Neural progenitor cell (in vitro differentiated cells): ENCODE data around the gene GPR26. TPM values are rescaled to one million over a fixed set of nuclear protein-coding genes. Genes with fewer than 3 reads are reported as not detected.

ENCODE experiments used
- DNase-seq: peaks from one replicate; pipeline ENCODE4 v3.0.0-alpha.2; 2016; ENCODE audit warnings: low spot score
- H2AFZ ChIP-seq: fragments of 200-600 bp; sonication (generic); replicated peaks from 2 replicates; pipeline ENCODE4 v1.6.1; 2016; ENCODE audit warnings: antibody characterized with exemption
- H3F3A ChIP-seq: fragments of 200-600 bp; sonication (generic); 2 replicates; pipeline ENCODE4 v1.6.1; 2016; ENCODE audit warnings: antibody characterized with exemption, low read depth
- H3K27ac ChIP-seq: fragments of 200-600 bp; sonication (generic); 2 replicates; pipeline ENCODE4 v1.5.1; 2016; ENCODE audit warnings: mild to moderate bottlenecking
- H3K27me3 ChIP-seq: fragments of 200-600 bp; sonication (generic); 2 replicates; pipeline ENCODE4 v1.6.1; 2016; ENCODE audit warnings: mild to moderate bottlenecking, moderate library complexity
- H3K36me3 ChIP-seq: fragments of 200-600 bp; sonication (generic); 2 replicates; pipeline ENCODE4 v1.5.1; 2016
- H3K4me1 ChIP-seq: fragments of 200-600 bp; sonication (generic); 2 replicates; pipeline ENCODE4 v1.6.1; 2016; ENCODE audit warnings: mixed run types
- H3K4me2 ChIP-seq: fragments of 200-600 bp; sonication (generic); 2 replicates; pipeline ENCODE4 v1.6.1; 2016
- H3K4me3 ChIP-seq: fragments of 200-600 bp; sonication (generic); 2 replicates; pipeline ENCODE4 v1.5.1; 2016
- H3K79me2 ChIP-seq: fragments of 200-600 bp; sonication (generic); 2 replicates; pipeline ENCODE4 v1.6.1; 2016; ENCODE audit warnings: low read depth
- H3K9ac ChIP-seq: fragments of 200-600 bp; sonication (generic); 2 replicates; pipeline ENCODE4 v1.6.1; 2016
- H3K9me3 ChIP-seq: fragments of 200-600 bp; sonication (generic); 2 replicates; pipeline ENCODE4 v1.5.1; 2016; ENCODE audit warnings: low read depth
- H4K20me1 ChIP-seq: fragments of 200-600 bp; sonication (generic); 2 replicates; pipeline ENCODE4 v1.6.1; 2016; ENCODE audit warnings: low read depth
- H3K27ac Mint-ChIP-seq: 3 replicates; pipeline ENCODE4 v1.8.0; 2021; ENCODE audit warnings: mixed read lengths
- H3K27me3 Mint-ChIP-seq: 2 replicates; pipeline ENCODE4 v1.8.0; 2022; ENCODE audit warnings: low read depth, mild to moderate bottlenecking, inconsistent platforms, moderate library complexity, mixed read lengths; ENCODE audit not compliant: insufficient read depth
- H3K36me3 Mint-ChIP-seq: 3 replicates; pipeline ENCODE4 v1.8.0; 2021; ENCODE audit warnings: mixed read lengths
- H3K4me1 Mint-ChIP-seq: 3 replicates; pipeline ENCODE4 v1.8.0; 2021; ENCODE audit warnings: mixed read lengths
- H3K4me3 Mint-ChIP-seq: 3 replicates; pipeline ENCODE4 v1.8.0; 2021; ENCODE audit warnings: mild to moderate bottlenecking, moderate library complexity, mixed read lengths
- H3K9me3 Mint-ChIP-seq: 3 replicates; pipeline ENCODE4 v1.8.0; 2020; ENCODE audit warnings: mixed read lengths
- CTCF ChIP-seq: fragments of 200-600 bp; sonication (generic); IDR thresholded peaks from 2 replicates; pipeline ENCODE4 v1.5.1; 2017; ENCODE audit warnings: antibody characterized with exemption, mild to moderate bottlenecking
- EZH2 ChIP-seq: fragments of 200-600 bp; sonication (generic); IDR thresholded peaks from 2 replicates; pipeline ENCODE4 v1.6.1; 2017; ENCODE audit warnings: antibody characterized with exemption, mild to moderate bottlenecking, moderate library complexity
- EZH2phosphoT487 ChIP-seq: fragments of 200-600 bp; sonication (generic); IDR thresholded peaks from 2 replicates; pipeline ENCODE4 v1.6.1; 2017; ENCODE audit warnings: antibody characterized with exemption
- total RNA-seq: library from RNA; depleted of rRNA; stranded (reverse); fragments of >200 nt; gene quantifications from 2 replicates; pipeline ENCODE4 v1.2.3, GENCODE V29; 2015; ENCODE audit warnings: low replicate concordance

Gene GPR26
- total RNA-seq, 1 donor from 2014 or later, result not detected

- no peak overlapping the region for H3K27ac ChIP-seq
- TF ChIP-seq EZH2phosphoT487, result no peak
- no peak for TF ChIP-seq EZH2
- no peak for TF ChIP-seq CTCF
- no peaks in the 10 kb centered on the region for H3K36me3 ChIP-seq
- H2AFZ ChIP-seq, result no peak overlapping the region
- H3K9ac ChIP-seq, result no peak overlapping the region
- H3K4me2 ChIP-seq, result no peak overlapping the region
- DNase-seq, result no peak
- Mint-ChIP-seq H3K4me1 (peaks cover 11% of the 10 kb centered on the region), H3K27me3 (peaks cover 10% of the 10 kb centered on the region), H3K36me3 (no peaks in the 10 kb centered on the region), H3K9me3 (no peaks in the 10 kb centered on the region), H3K27ac (no peak overlapping the region), H3K4me3 (no peak overlapping the region)
- H4K20me1 ChIP-seq, result no peaks in the 10 kb centered on the region
- no peaks in the 10 kb centered on the region for H3K27me3 ChIP-seq
- H3F3A ChIP-seq, result no peaks in the 10 kb centered on the region
- H3K79me2 ChIP-seq, result no peaks in the 10 kb centered on the region
- no peak overlapping the region for H3K4me3 ChIP-seq
- no peaks in the 10 kb centered on the region for H3K9me3 ChIP-seq
- H3K4me1 ChIP-seq, result peaks cover 5% of the 10 kb centered on the region
Observed at GRCh38 chr10:123744224-123744536, 78.0 kb downstream of the GPR26 start.

Other genes with a start within 250 kb of the GPR26 start
- gene CPXM2, start 225.5 kb downstream of the GPR26 start, total RNA-seq, result not detected in 2 replicates